GM21737 (cell line): ENCODE data around the gene PCDH19.

ENCODE experiments used
- ATAC-seq: cut with Tn5 transposase; IDR thresholded peaks from one replicate; pipeline ENCODE4 v1.9.1; 2021; ENCODE audit warnings: mild to moderate bottlenecking, moderate library complexity; ENCODE audit not compliant: unreplicated experiment

Gene PCDH19

DNA sequence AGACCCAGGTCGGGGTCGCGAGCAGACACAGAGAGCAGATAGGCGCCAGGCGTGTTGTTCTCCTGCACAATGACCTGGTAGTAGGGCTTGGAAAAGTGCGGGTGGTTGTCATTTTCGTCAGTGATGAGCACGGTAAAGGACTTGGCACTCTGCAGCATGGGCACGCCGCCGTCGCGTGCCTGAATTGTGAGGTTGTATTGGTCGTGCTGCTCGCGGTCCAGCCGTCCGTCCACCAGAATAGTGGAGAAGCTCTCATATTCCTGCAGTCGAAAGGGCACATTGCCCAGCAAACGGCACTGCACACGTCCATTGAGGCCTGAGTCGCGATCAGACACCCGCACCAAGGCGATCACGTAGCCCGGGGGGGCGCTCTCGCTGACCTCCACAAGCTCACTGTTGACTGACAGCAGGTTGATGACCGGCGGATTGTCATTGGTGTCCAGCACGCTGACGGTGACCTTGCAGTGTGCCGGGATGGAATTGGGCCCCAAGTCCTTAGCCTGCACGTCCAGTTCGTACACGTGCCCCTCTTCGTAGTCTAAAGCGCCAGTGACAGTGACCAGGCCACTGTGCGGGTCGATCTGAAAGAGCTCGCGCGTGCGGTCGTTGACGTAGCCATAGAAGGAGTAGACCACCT, 2.8 kb downstream of the PCDH19 start:
- ATAC-seq, result no peak

DNA sequence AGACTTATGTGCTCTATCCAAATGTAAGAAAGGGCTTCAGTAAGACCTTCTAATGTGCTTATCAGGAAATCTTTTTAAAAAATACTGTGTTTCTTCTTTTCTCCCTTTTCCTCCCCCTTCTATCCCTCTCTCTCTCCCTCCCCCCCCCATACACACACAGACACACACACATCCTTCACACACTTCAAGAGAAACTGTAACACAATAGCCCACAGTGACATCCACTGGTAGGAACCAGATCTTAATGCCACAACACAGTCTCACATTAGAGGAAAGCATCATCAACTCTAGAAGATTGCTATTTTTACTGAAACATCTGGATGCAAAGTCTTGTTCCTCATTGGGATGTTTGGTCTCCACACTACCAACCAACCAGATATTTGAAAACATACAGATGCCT, 4.6 kb downstream of the PCDH19 start:
- no peak for ATAC-seq

DNA sequence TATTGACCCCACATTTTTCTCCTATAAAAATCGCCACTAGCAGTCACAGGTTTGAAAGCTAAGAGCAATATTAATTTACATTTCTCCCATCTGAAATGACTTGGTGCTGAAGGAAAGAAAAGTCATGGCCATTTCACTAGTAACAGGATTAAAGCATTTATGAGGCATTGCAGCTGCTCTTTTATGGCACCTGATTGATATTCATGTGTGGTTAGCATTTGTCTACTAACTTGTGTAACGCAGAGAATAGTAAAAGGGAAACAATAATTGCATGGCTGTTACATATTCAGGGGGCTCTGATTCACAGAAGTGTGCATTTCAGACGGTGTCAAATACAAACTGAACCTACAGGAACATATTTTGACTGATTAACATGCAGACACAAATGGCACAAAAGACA, 5.2 kb downstream of the PCDH19 start:
- ATAC-seq, result no peak

DNA sequence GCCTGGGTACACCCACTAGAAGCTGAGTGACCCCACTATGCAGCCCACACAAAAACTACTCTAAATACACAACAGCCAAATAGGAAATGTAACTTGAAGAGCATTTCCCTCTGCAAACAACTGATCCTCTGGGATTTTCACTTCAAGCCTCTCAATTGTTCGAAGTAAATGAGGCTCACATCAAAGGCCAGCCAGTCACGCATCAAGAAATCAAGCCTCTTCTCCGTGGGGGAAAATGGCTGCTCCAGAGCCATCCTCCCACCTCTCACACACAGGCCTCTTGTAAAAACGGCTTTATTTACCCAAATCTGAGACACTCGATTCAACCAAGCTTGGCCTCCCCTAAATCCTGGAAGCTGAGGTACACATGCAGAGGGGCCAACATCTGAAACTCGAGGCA, 14.3 kb downstream of the PCDH19 start:
- no peak for ATAC-seq

DNA sequence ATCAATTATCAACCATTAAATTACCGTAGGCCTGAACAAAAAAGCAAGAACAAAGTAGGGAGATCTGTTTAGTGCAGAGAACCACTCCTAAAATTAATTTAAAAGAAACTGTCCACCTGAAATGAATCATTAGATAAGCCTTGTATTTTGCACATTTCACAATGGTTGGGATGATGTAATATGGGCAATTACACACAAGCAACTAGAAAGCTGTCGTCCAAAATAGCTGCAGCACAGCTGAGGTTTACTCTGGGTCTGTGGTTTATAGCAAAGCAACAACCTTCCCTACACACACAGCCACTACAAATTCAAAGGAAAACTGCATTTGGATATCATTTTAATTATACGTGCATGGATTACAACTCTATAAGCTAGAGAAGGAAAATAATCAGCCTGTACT, 28.5 kb downstream of the PCDH19 start:
- ATAC-seq, result no peak

DNA sequence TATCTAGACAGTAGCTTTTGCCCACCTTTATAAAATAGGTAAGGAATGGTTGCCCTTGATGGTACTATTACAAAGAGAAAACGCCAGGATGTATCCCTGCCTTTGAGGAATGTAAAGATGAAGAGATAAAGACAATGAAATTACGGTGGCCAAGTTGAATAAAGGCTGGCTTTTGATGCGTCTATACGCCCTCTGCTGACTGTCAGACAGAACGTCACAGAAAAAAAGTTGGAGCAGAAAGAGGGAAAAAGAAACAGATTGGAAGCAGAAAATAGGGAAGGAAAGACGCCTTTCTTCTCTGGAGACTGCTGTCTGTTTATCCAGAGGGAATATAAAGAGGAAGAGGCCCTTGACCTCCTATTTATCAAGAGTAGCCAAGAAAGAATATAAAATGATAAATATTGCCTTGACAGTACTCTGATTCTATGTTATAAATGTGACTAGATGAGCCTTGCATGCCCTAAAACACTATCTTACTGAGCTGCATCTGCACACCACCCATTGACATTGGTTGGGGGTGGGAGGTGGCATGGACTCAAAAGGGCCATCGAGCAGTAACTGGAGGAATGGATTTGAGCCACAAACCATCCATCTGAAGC, 30.6 kb downstream of the PCDH19 start:
- no peak for ATAC-seq

DNA sequence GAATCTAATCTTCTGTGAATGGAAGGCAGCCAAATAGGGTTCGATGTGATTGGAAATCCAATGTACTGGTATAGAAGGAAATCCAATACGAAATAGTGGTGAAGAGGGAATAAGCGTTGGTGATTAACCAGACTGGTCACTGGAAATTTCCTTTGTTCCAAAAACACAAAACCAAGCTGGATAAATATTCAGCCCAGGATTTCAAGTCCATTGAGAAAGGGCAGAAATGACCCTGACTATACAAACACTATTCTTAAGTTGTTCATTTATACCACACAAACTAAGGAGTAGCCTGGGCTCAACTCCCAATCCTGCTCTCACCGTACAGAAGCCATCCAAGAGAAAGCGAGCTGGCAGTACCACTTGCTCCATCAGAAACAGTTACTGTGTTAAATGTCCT, 32.2 kb downstream of the PCDH19 start:
- no peak for ATAC-seq

DNA sequence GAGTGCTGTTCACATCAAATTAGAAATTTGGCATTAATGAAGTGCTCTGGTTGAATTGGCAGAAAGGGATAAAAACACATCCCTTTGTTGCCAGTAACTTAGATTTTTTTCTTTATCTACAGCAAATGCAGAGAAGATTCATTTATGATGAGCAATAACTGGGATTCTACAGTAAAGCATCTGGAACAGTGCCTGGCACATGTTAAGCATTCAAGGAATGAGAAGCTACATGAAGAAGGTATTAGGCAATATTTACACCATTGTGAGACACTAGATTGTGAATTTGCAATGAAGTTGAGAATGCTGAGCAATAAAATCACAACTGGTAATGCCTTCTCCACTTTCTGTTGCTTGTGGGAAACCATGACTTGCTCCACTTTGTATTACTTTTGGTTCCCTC, 33.5 kb downstream of the PCDH19 start:
- ATAC-seq, result no peak

DNA sequence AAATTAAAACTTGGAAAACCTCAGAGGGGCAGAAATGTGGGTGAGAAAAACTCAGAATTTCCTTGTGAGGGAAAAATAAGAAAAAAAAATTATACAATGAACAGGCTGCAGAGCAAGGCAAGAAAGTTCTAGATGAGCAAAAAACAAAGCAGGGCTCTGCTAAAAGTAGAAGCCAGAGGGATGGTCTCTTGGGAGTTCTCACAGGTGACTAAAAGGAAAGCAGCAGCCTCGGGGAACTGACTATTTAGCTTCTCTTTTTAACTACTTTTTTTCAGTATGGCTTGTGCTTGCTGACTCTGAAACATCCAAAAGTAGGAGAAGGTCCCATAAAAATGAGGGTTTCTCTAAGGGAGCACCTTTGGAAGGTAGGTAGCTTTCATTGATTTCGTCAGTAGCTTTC, 36.4 kb downstream of the PCDH19 start:
- ATAC-seq, result no peak

DNA sequence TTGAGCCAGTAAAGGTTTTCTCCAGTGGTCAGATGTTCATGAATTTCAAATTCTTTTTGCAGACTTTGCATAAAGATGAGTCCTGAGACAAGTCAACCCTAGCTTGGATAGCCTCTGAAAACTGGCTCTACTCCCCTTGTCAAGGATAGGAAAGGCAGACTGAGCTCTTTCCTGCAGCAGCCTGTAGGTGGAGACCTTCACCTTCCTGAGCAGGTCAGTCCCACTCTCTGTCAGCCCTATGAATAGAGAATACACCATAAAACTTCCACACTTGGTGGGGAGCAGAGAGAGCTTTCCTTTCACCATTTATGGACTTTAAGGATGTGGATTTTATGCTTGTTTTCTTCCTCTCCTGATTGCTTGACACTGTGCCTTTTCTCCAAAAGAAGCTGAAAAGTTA, 41.9 kb downstream of the PCDH19 start:
- no peak for ATAC-seq

DNA sequence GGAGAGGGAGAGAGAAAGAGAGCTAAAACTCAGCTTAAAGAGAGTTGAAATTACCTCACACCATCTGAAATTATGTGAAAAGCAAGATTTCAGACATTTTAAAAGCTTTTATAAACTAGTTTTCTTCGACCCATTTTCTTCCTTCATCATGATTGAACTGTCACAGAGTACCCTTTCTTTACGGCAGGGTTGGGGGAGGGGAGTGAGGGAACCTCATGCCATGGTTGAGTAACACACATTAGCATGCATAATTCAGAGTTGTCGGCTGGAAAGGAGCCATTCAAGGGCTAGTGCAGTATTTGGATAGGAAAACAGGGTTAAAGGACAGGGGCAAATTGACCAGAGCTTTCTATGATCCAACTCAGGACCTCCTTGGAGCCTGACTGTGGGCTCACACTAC, 46.2 kb downstream of the PCDH19 start:
- ATAC-seq, result no peak

DNA sequence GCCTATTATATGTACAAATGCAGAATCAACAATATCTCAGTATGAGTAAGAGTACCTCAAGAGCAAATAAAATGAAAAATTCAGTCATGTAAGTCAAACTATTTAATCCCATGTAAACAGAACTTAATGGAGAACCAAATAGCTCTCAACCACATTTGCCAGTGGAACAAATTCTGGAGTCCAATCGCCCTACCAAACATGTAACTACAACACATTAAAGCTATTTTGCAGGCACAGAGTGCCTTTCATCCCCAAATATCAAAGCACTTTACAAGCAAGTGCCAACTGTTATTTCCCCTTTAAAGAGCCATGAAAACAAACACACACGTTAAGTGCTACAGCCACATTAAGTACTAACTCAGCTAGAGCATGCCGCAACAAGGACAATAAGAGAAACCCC, 51.3 kb downstream of the PCDH19 start:
- ATAC-seq, result no peak

DNA sequence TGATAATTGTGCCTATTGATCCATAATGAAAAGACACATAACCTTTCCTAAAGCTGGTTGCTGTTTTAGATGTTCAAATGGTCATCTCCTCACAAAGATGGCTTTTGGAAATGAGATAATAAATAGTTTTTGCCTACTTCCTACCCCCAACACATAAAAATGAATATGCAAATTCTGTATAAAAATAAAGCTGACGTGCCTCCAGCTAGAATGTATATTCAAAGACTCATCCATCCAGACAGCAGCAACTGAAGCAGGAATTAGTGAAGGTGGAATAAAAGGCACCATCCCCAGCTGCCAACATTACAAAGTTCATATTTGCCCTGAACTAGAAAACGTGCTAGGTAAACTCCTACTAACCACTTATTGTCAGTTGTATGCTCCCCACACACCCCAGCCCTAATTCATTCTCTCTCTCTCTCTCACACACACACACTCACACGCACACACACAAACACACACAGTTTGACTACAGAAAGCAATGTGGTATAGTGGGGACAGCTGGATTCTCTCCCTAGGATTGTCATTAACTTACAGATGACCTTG, 53.6 kb downstream of the PCDH19 start:
- ATAC-seq, result no peak

DNA sequence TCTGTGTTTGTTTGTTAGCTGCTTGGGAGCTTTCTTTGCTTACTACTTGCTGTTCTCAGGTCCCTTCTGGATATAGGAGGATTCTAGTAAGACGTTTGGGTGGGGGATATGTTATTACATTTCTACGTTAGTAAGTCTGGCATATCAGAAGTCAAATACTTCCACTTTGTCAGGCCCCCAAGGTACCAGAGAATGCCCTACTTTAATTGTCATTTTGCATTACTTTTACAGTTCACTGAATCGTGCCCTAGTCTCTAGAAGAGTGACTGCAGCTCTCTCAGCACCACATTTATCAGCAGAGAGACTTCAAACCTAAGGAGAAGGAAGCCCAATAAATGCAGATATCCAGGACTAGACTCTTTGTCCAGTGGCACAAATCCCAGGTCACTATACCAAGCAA, 54.4 kb downstream of the PCDH19 start:
- no peak for ATAC-seq

DNA sequence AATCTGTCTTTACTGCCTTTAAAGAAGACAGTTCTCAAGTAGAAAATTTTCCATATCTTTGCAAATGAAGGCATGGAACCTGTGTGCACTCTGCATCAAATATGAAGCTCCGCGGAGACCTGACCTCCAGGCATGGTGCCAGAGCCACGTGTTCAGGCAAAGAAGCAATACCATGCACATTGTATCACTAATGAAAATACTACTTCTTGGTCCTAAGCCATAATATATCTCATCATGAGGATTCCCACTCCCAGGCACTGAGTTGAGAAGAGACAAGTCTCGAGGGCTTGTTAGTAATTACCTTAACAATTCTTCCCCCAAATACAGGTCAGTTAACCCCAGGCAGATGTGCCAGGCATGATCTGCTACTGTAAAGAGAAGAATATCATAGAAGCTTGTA, 56.7 kb downstream of the PCDH19 start:
- ATAC-seq, result no peak

DNA sequence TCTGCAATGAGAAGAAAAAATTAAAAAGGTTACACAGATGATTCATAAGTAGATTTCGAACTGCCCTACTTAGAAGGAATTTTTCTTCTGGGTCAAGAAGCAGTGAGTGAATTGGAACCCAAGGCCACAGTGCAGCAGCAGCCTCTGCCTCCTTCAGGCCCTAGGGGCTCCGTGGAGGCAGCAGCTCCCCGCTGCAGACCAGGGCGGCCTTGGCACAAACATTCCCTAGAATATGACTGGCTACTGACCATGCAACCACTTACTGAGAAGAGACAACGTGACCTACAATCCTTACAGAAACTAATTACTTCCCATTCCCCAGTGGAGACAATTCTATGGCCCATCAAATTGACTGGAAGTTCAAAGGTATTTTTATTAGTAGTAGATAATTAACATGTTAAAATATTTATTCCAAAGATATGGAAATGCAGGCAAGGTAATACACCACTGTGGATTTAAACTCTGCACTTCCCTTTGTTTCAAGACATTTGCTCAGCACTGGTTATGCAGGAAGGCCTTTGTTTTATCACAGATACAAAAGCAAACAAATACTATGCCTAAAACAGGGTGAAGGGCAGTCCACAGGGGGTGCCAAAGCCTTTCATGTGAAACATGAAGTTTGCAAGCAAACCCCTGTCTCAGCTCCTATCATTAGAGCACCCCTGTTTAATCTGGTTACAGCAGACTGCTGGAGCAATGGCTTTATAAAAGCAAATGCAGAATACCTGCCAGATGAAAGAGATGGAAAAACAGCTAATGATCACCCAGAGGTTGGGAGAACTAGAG, 59.2 kb downstream of the PCDH19 start:
- no peak for ATAC-seq

DNA sequence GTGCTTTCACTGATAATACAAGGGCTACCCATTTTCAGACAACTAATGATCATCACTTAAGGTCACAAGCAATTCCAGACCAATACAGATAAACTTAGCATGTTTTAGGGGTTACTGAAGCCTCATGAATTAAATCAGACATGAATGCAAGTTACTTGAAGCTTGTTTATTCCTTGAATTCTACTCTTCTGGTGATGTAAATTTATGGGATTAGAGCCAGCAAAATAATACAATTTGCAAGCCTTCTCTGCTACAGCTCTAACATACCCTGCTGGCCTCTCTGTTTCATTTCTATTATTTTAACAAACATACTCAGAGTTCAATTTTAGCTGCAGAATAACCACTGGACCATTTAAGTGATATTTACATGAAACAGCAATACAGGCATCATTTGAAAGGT, 60.7 kb downstream of the PCDH19 start:
- no peak for ATAC-seq

DNA sequence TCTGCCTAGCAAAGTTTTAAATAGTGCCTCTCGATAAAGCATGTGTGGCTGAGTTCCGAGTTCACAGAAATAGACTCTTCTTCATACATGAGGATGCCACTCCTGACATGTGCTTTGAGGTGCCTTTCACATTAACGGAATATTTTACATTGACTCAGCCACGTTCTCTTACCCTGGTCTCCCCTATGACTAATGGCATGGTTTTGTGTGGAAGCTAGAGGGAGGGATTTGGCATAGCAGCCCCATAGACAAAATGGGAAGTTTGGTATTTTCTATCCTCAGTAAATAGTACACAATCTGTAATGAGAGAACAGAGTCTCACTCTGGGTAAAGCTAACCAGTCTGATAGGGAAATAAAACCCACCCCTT, 68.9 kb downstream of the PCDH19 start:
- no peak for ATAC-seq

DNA sequence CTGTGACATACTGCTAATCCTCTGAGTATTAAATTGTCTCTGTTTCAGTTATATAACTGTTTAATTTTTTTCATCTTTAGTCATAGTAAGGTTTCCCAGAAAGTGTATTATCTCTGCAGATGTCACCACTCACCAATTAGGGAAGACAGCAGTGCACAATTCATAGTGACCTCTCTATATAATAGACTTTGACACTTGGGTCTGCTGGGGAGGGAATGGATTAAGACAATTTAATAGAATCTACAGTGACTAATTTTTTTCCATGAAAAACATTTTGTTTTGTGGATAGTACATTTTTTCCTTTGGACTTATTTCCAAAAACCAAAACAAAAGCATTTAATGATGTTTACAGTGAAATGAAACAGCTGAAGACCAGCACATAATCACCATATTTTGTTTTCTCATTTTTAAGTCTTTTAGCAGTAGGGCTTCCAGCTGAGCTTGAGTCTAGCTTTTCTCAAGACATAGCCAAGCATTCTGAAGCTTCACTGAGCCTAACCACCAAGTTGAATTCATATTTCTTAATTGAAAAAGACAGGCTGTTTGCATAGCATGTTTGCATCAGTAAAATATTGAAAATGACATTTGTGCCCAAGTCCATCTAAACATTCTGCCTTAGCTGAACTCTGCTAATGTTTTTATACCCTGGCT, 69.5 kb downstream of the PCDH19 start:
- no peak for ATAC-seq

DNA sequence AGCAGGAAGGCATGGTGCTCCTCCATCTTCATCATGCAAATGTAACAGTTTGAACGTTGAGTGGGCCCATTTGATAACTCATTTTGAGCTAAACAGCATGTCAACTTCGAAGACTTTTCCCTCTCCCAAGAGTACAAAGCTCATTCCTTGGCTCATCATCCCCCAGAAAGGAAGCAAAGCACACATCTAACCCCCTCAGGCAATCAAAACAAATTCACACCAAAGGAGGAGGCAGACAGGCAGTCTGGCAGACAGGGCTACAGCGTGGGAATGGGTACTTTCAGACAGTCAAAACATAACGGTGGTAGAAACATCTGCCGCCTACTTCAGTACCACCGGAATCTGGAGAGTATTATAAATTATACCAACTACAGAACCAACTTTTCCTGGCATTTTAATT, 81.7 kb downstream of the PCDH19 start:
- no peak for ATAC-seq

DNA sequence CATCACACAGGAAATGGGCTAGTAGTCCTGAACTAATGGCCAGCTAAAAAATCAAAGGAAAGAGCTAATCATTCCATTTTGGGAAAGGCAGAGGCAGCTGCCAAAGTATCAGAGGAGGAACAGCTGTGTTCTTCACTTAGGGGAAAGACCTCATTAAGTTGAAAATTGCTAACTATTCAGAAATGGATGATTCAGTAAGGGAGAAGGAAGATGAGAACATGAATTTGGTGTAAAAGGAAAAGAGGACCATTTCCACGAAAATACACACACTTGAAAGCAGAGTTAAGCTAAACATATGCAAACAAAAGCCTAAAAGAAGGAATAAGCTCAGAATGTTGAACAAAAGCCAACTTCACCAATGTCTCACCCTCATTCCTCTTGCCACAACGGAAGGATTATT, 90.4 kb downstream of the PCDH19 start:
- ATAC-seq, result no peak

DNA sequence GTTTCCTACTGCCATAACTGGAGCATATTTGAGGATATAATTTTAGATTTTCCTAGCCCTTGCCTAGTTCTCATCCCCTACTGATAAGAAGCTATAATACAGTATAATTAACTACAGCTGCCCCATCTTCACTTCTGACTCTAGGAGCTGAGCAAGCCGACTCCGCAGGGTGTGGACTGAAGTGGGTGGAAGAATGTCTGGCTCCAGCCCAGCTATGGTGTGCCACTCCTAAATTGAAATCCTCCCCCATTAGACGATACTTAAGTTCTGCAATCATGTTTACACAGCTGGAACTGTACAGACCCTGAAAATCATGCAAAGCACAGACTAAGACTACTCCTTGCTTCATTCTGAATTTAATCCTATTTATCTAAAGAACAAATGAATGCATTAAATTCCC, 93.1 kb downstream of the PCDH19 start:
- no peak for ATAC-seq
